Measurements from ENCODE around the gene CCDC70. TPM values are rescaled to one million over a fixed set of nuclear protein-coding genes. Genes with fewer than 3 reads are reported as not detected.

The CCDC70 gene
- total RNA-seq, 1 experiment from 2014 or later: not detected

GRCh38 chr13:51840917-51841316 is 20.9 kb upstream of the CCDC70 start:
- TF ChIP-seq CTCF (conservative IDR thresholded peaks at IDR 0.05; ENCODE audit: low read depth, low read length) (no peak), EZH2 (IDR thresholded peaks at IDR 0.05; ENCODE audit: borderline replicate concordance, low read depth, low read length, poor library complexity, severe bottlenecking) (no peak)
- ChIA-PET CTCF (no interaction called here), POLR2A (ENCODE audit: low non-redundant PET) (no interaction called here)
- H3K4me3 ChIP-seq (ENCODE audit: low read depth, low read length, poor library complexity, severe bottlenecking): no peak overlapping the region
- BruUV-seq (replicated peaks): no TSS peak
- H3K27me3 ChIP-seq (replicated peaks; ENCODE audit: insufficient read depth, low read depth, low read length, poor library complexity): no peaks in the 10 kb centered on the region
- H3K27ac ChIP-seq (ENCODE audit: low read depth, low read length, poor library complexity, severe bottlenecking): no peak overlapping the region
- no peak for DNase-seq (ENCODE audit: low spot score)
- no peaks in the 10 kb centered on the region for H3K9me3 ChIP-seq (ENCODE audit: low read depth, low read length, poor library complexity, severe bottlenecking)
- intact Hi-C loops (cut with micrococcal nuclease; ENCODE audit: unreplicated experiment): no loop called here
- H3K36me3 ChIP-seq (ENCODE audit: insufficient read depth, low read length, poor library complexity, severe bottlenecking): no peaks in the 10 kb centered on the region
- peaks cover 8% of the 10 kb centered on the region for H3K4me1 ChIP-seq (ENCODE audit: insufficient read depth, low read length, poor library complexity, severe bottlenecking)

- BruUV-seq (replicated peaks): no TSS peak
- TF ChIP-seq EZH2 (IDR thresholded peaks at IDR 0.05; ENCODE audit: borderline replicate concordance, low read depth, low read length, poor library complexity, severe bottlenecking) (no peak), CTCF (conservative IDR thresholded peaks at IDR 0.05; ENCODE audit: low read depth, low read length) (no peak)
- ChIA-PET POLR2A (ENCODE audit: low non-redundant PET) (no interaction called here), CTCF (no interaction called here)
- H3K27me3 ChIP-seq (replicated peaks; ENCODE audit: insufficient read depth, low read depth, low read length, poor library complexity): no peaks in the 10 kb centered on the region
- H3K36me3 ChIP-seq (ENCODE audit: insufficient read depth, low read length, poor library complexity, severe bottlenecking): no peaks in the 10 kb centered on the region
- H3K4me3 ChIP-seq (ENCODE audit: low read depth, low read length, poor library complexity, severe bottlenecking): no peak overlapping the region
- H3K27ac ChIP-seq (ENCODE audit: low read depth, low read length, poor library complexity, severe bottlenecking): no peak overlapping the region
- H3K9me3 ChIP-seq (ENCODE audit: low read depth, low read length, poor library complexity, severe bottlenecking): no peaks in the 10 kb centered on the region
- intact Hi-C loops (cut with micrococcal nuclease; ENCODE audit: unreplicated experiment): no loop called here
- H3K4me1 ChIP-seq (ENCODE audit: insufficient read depth, low read length, poor library complexity, severe bottlenecking): peaks cover 8% of the 10 kb centered on the region
- DNase-seq (ENCODE audit: low spot score): no peak
These were observed 20.0 kb upstream of the CCDC70 start for GRCh38 chr13:51841732-51842131.

GRCh38 chr13:51843529-51843928 is 18.2 kb upstream of the CCDC70 start:
- H3K4me1 ChIP-seq (ENCODE audit: insufficient read depth, low read length, poor library complexity, severe bottlenecking): peaks cover 8% of the 10 kb centered on the region
- H3K27ac ChIP-seq (ENCODE audit: low read depth, low read length, poor library complexity, severe bottlenecking): no peak overlapping the region
- BruUV-seq (replicated peaks): no TSS peak
- no peaks in the 10 kb centered on the region for H3K36me3 ChIP-seq (ENCODE audit: insufficient read depth, low read length, poor library complexity, severe bottlenecking)
- ChIA-PET CTCF (no interaction called here), POLR2A (ENCODE audit: low non-redundant PET) (no interaction called here)
- no peaks in the 10 kb centered on the region for H3K9me3 ChIP-seq (ENCODE audit: low read depth, low read length, poor library complexity, severe bottlenecking)
- intact Hi-C loops (cut with micrococcal nuclease; ENCODE audit: unreplicated experiment): no loop called here
- no peaks in the 10 kb centered on the region for H3K27me3 ChIP-seq (replicated peaks; ENCODE audit: insufficient read depth, low read depth, low read length, poor library complexity)
- no peak overlapping the region for H3K4me3 ChIP-seq (ENCODE audit: low read depth, low read length, poor library complexity, severe bottlenecking)
- TF ChIP-seq CTCF (conservative IDR thresholded peaks at IDR 0.05; ENCODE audit: low read depth, low read length) (no peak), EZH2 (IDR thresholded peaks at IDR 0.05; ENCODE audit: borderline replicate concordance, low read depth, low read length, poor library complexity, severe bottlenecking) (no peak)
- no peak for DNase-seq (ENCODE audit: low spot score)
